ENCODE measurements around the gene PRKAR2A.
"Not testable (repeated sequence)": the region's sequence is repeated elsewhere in the genome, so short reads cannot be mapped to it uniquely, and the experiment has no call there.

PRKAR2A gene

DNA sequence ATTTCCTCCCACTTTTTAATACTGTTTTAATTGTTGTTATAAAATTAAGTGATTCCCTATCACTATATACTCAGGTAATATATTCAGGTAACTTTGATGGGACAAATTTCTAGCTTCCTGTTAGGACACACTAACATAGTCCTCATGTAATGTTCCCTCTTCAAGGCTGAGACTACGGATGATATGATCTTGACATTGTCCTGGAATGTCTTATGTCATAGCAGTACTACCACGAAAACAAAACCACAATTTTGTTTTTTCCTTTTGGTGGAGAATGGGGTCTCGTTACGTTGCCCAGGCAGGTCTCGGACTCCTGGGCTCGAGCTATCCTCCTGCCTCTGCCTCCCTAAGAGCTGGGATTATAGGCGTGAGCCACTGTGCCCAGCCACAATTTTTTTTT lies 103.9 kb downstream of the PRKAR2A start:
- Histone ChIP-seq H3K4me3 (ENCODE audit: low read depth, low read length) (no peak overlapping the region), H3K27ac (ENCODE audit: low read depth, low read length) (no peak overlapping the region), H3K9ac (ENCODE audit: low read length) (no peak overlapping the region), H3K27me3 (ENCODE audit: control insufficient read depth, insufficient read depth, low read length) (no peaks in the 10 kb centered on the region; the same call in 1 of the 2 replicates), H3K36me3 (ENCODE audit: control insufficient read depth, insufficient read depth, low read length) (no peaks in the 10 kb centered on the region), H3K4me1 (ENCODE audit: control insufficient read depth, insufficient read depth, low read length) (peaks cover 4% of the 10 kb centered on the region; the same call in 1 of the 2 replicates), H3K9me3 (ENCODE audit: control insufficient read depth, insufficient read depth, low read depth, low read length) (no peaks in the 10 kb centered on the region)

DNA sequence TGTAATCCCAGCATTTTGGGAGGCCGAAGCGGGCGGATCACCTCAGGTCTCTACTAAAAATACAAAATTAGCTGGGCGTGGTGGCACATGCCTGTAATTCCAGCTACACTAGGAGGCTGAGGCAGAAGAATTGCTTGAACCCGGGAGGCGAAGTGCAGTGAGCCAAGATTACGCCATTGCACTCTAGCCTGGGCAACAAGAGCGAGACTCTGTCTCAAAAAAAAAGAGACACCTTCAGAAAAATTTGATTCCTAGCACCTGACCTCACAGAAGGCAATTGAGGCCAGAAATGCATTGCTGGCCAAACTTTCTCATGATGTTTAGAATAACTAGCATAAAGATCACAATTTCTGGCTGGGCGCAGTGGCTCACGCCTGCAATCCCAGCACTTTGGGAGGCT lies 106.4 kb downstream of the PRKAR2A start:
- H3K27me3 ChIP-seq (ENCODE audit: control insufficient read depth, insufficient read depth, low read length); H3K36me3 ChIP-seq (ENCODE audit: control insufficient read depth, insufficient read depth, low read length); H3K27ac ChIP-seq (ENCODE audit: low read depth, low read length); H3K4me3 ChIP-seq (ENCODE audit: low read depth, low read length); H3K9me3 ChIP-seq (ENCODE audit: control insufficient read depth, insufficient read depth, low read depth, low read length); H3K4me1 ChIP-seq (ENCODE audit: control insufficient read depth, insufficient read depth, low read length); H3K9ac ChIP-seq (ENCODE audit: low read length): not testable (repeated sequence)

DNA sequence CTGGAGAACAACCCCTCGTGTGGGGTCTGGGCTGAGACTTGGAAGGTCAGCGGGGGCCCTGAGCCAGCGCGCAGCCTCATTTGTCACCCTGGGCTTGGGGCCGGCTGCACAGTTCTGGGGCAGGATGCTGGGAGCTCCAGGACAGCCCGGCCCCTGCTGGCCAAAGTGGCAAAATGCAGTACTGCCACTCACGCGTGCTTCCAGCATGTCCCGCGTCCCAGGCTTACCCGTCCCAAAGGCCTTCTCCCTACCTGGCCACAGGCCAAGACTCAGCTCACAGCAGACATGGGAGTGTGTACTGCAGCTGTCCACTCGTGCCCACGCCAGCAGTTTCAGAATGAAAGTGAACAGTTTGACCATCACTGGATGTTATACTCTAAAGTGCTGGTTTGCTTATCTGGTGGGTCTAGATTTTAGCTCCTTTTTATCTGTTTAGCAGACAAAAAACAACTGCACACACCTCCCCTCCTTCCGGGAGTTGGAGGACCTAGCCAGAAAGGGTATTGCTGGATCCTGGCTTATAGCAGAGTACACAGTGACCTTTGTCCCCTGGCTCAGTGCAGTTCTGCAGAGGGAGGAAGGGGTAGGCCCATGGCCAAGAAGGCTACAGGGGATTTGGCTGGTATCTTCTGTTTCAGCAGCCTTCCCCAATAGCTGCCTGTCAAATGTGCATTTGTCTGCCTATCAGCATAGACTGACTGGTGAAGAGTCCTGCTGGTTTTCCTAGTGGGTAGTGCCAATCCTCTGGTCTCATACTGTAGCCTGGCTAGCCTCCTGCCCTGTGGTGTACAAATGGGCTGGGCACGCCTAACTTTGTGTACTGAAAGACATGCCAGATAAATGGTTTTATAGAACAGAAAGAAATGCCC lies 107.5 kb downstream of the PRKAR2A start:
- no peaks in the 10 kb centered on the region; the same call in 1 of the 2 replicates for H3K27me3 ChIP-seq (ENCODE audit: control insufficient read depth, insufficient read depth, low read length)
- no peaks in the 10 kb centered on the region for H3K9me3 ChIP-seq (ENCODE audit: control insufficient read depth, insufficient read depth, low read depth, low read length)
- no peaks in the 10 kb centered on the region for H3K36me3 ChIP-seq (ENCODE audit: control insufficient read depth, insufficient read depth, low read length)
- peaks cover 4% of the 10 kb centered on the region; the same call in 1 of the 2 replicates for H3K4me1 ChIP-seq (ENCODE audit: control insufficient read depth, insufficient read depth, low read length)
- no peak overlapping the region for H3K27ac ChIP-seq (ENCODE audit: low read depth, low read length)
- no peak overlapping the region for H3K9ac ChIP-seq (ENCODE audit: low read length)
- H3K4me3 ChIP-seq (ENCODE audit: low read depth, low read length), result no peak overlapping the region

DNA sequence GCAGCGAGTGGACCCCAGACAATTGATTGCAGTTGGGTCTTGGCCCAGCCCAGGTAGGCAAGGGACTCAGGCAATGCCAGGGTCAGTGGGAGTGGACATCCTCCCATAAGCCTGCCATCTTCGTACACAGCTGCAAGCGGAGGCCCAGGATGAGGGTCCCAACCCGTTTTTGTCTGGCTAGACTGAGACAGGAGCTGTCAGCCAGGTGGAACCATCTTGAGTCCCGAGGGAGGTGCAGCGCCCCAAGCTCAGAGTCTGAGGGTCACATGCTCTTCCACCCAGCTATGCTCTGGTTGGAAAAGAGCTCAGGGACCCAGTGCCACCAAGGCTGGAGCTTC lies 108.1 kb downstream of the PRKAR2A start:
- H3K9ac ChIP-seq (ENCODE audit: low read length), result no peak overlapping the region
- peaks cover 4% of the 10 kb centered on the region; the same call in 1 of the 2 replicates for H3K4me1 ChIP-seq (ENCODE audit: control insufficient read depth, insufficient read depth, low read length)

DNA sequence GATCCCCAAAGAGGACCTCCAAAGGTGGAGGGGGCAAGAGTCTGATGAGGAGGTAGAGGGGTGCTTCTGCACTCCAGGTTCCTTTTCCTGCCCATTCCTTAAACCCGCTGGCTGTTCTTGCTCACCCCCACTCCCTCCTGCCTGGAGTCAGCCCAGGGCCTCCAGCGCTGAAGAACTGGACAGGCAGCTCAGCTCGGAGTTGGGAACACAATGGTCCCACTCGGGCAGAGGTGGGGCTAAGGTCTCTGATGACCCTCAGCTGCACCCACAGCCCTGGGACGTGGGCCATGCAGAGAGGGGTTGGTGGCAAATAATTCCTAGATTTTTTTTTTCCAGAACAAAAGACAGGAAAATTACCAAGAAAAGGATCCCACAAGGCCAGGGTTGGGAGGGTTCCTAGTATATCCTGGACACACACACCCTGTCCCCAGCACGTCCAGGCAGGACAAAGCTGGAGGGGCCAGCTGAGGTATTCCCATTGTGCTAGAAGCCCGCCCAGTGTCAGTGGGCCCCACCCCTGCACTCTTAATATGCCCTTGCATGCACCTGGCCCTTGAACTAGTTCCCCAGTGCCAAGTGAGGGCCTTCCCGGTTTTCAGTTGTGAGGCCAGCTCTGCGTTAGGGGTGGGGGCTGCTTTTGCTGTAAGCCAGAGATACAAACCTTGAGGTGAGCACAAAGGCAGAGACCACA lies 108.6 kb downstream of the PRKAR2A start:
- no peaks in the 10 kb centered on the region for H3K9me3 ChIP-seq (ENCODE audit: control insufficient read depth, insufficient read depth, low read depth, low read length)
- no peak overlapping the region for H3K4me3 ChIP-seq (ENCODE audit: low read depth, low read length)
- H3K27me3 ChIP-seq (ENCODE audit: control insufficient read depth, insufficient read depth, low read length), result no peaks in the 10 kb centered on the region; the same call in 1 of the 2 replicates
- no peak overlapping the region for H3K27ac ChIP-seq (ENCODE audit: low read depth, low read length)
- H3K4me1 ChIP-seq (ENCODE audit: control insufficient read depth, insufficient read depth, low read length), result peaks cover 4% of the 10 kb centered on the region; the same call in 1 of the 2 replicates
- no peak overlapping the region for H3K9ac ChIP-seq (ENCODE audit: low read length)
- no peaks in the 10 kb centered on the region for H3K36me3 ChIP-seq (ENCODE audit: control insufficient read depth, insufficient read depth, low read length)

More for the DNA sequence above, 108.1 kb downstream of the PRKAR2A start:
- no peaks in the 10 kb centered on the region for H3K36me3 ChIP-seq (ENCODE audit: control insufficient read depth, insufficient read depth, low read length)
- no peak overlapping the region for H3K4me3 ChIP-seq (ENCODE audit: low read depth, low read length)
- H3K27ac ChIP-seq (ENCODE audit: low read depth, low read length), result no peak overlapping the region
- no peaks in the 10 kb centered on the region; the same call in 1 of the 2 replicates for H3K27me3 ChIP-seq (ENCODE audit: control insufficient read depth, insufficient read depth, low read length)
- no peaks in the 10 kb centered on the region for H3K9me3 ChIP-seq (ENCODE audit: control insufficient read depth, insufficient read depth, low read depth, low read length)

DNA sequence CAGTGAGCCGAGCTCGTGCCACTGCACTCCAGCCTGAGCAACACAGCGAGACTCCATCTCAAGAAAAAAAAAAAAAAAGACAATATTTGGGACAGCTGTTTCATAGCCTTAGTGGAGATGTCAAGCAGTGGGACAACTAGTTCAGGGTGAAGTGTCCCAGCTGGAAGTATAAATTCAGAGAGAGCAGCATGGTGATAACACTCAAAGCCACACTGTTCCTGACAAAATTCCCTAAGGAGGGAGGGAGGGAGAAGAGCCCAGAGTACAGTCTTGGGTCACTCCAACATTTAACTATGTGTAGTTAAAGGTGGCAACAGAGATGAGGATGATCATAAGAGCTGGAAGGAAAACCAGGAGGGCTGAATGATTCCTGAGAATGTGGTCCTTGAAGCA lies 109.5 kb downstream of the PRKAR2A start:
- Histone ChIP-seq H3K9ac (ENCODE audit: low read length) (no peak overlapping the region), H3K27me3 (ENCODE audit: control insufficient read depth, insufficient read depth, low read length) (no peaks in the 10 kb centered on the region; the same call in 1 of the 2 replicates), H3K27ac (ENCODE audit: low read depth, low read length) (no peak overlapping the region), H3K4me3 (ENCODE audit: low read depth, low read length) (no peak overlapping the region), H3K36me3 (ENCODE audit: control insufficient read depth, insufficient read depth, low read length) (no peaks in the 10 kb centered on the region), H3K9me3 (ENCODE audit: control insufficient read depth, insufficient read depth, low read depth, low read length) (peaks cover 2% of the 10 kb centered on the region; the same call in 1 of the 2 replicates), H3K4me1 (ENCODE audit: control insufficient read depth, insufficient read depth, low read length) (peaks cover 4% of the 10 kb centered on the region; the same call in 1 of the 2 replicates)

DNA sequence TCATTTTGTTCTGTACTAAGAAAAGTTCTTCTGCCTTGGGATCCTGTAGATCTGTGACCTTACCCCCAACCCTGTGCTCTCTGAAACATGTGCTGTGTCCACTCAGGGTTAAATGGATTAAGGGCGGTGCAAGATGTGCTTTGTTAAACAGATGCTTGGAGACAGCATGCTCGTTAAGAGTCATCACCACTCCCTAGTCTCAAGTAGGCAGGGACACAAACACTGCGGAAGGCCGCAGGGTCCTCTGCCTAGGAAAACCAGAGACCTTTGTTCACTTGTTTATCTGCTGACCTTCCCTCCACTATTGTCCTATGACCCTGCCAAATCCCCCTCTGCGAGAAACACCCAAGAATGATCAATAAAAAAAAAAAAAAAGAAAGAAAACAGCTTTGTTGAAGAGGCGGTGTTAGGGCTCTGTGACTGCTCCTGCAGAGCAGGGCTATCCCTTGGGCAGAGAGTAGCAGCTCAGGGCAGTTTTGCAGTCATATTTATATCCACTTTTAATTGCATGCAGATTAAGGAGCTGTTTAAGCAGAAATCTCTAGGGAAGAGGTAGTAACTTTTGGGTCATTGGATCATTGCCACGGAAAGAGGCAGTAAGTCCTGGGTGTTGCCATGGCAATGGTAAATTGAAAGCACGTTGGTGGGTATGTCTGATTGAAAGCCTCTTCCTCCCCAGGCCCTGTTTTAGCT lies 112.5 kb downstream of the PRKAR2A start:
- H3K27me3 ChIP-seq (ENCODE audit: control insufficient read depth, insufficient read depth, low read length); H3K4me3 ChIP-seq (ENCODE audit: low read depth, low read length); H3K4me1 ChIP-seq (ENCODE audit: control insufficient read depth, insufficient read depth, low read length); H3K27ac ChIP-seq (ENCODE audit: low read depth, low read length); H3K9ac ChIP-seq (ENCODE audit: low read length); H3K9me3 ChIP-seq (ENCODE audit: control insufficient read depth, insufficient read depth, low read depth, low read length); H3K36me3 ChIP-seq (ENCODE audit: control insufficient read depth, insufficient read depth, low read length): not testable (repeated sequence)

DNA sequence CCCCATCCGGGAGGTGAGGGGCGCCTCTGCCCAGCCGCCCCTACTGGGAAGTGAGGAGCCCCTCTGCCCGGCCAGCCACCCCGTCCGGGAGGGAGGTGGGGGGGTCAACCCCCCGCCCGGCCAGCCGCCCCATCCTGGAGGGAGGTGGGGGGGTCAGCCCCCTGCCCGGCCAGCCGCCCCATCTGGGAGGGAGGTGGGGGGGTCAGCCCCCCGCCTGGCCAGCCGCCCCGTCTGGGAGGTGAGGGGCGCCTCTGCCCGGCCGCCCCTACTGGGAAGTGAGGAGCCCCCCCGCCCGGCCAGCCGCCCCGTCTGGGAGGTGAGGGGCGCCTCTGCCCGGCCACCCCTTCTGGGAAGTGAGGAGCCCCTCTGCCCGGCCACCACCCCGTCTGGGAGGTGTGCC lies 113.1 kb downstream of the PRKAR2A start:
- not testable (repeated sequence) for H3K27me3 ChIP-seq (ENCODE audit: control insufficient read depth, insufficient read depth, low read length); H3K27ac ChIP-seq (ENCODE audit: low read depth, low read length); H3K4me1 ChIP-seq (ENCODE audit: control insufficient read depth, insufficient read depth, low read length); H3K4me3 ChIP-seq (ENCODE audit: low read depth, low read length); H3K36me3 ChIP-seq (ENCODE audit: control insufficient read depth, insufficient read depth, low read length); H3K9ac ChIP-seq (ENCODE audit: low read length); H3K9me3 ChIP-seq (ENCODE audit: control insufficient read depth, insufficient read depth, low read depth, low read length)

DNA sequence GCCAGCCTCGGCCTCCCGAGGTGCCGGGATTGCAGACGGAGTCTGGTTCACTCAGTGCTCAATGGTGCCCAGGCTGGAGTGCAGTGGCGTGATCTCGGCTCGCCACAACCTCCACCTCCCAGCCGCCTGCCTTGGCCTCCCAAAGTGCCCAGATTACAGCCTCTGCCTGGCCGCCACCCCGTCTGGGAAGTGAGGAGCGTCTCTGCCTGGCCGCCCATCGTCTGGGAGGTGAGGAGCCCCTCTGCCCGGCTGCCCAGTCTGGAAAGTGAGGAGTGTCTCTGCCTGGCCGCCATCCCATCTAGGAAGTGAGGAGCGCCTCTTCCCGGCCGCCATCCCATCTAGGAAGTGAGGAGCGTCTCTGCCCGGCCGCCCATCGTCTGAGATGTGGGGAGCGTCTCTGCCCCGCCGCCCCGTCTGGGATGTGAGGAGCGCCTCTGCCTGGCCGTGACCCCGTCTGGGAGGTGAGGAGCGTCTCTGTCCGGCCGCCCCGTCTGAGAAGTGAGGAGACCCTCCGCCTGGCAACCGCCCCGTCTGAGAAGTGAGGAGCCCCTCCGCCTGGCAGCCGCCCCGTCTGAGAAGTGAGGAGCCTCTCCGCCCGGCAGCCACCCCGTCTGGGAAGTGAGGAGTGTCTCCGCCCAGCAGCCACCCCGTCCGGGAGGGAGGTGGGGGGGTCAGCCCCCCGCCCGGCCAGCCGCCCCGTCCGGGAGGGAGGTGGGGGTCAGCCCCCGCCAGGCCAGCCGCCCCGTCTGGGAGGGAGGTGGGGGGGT lies 113.7 kb downstream of the PRKAR2A start:
- not testable (repeated sequence) for H3K4me1 ChIP-seq (ENCODE audit: control insufficient read depth, insufficient read depth, low read length); H3K27me3 ChIP-seq (ENCODE audit: control insufficient read depth, insufficient read depth, low read length); H3K36me3 ChIP-seq (ENCODE audit: control insufficient read depth, insufficient read depth, low read length); H3K27ac ChIP-seq (ENCODE audit: low read depth, low read length); H3K4me3 ChIP-seq (ENCODE audit: low read depth, low read length); H3K9ac ChIP-seq (ENCODE audit: low read length); H3K9me3 ChIP-seq (ENCODE audit: control insufficient read depth, insufficient read depth, low read depth, low read length)

DNA sequence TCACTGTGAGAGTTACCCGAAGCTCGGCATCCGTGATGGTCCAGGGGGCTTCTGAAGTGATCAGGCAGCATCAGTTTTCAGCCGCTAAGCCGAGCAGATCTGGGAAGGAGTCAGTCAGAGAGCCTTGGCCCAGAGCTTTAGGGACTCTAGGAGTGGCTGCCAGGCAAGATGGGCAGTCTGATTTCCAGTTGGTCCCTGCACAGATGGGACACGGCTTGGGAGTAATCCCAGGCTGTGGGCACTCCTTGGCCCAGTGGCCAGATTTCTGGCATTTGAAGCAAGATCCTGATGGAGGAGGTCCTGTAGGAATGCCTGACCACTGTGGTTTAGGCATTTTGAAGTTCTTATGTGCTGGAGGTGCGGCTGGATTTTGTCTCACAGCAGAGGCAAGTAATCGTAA lies 120.2 kb downstream of the PRKAR2A start:
- no peak overlapping the region for H3K27ac ChIP-seq (ENCODE audit: low read depth, low read length)

More for the DNA sequence above, 120.2 kb downstream of the PRKAR2A start:
- Histone ChIP-seq H3K4me1 (ENCODE audit: control insufficient read depth, insufficient read depth, low read length) (no peaks in the 10 kb centered on the region), H3K4me3 (ENCODE audit: low read depth, low read length) (no peak overlapping the region), H3K9ac (ENCODE audit: low read length) (no peak overlapping the region), H3K36me3 (ENCODE audit: control insufficient read depth, insufficient read depth, low read length) (no peaks in the 10 kb centered on the region), H3K9me3 (ENCODE audit: control insufficient read depth, insufficient read depth, low read depth, low read length) (peaks cover 5% of the 10 kb centered on the region; the same call in 1 of the 2 replicates), H3K27me3 (ENCODE audit: control insufficient read depth, insufficient read depth, low read length) (no peaks in the 10 kb centered on the region)
